ENCODE data around the gene BCS1L. TPM values are rescaled to one million over a fixed set of nuclear protein-coding genes. Genes with fewer than 3 reads are reported as not detected.

Gene BCS1L
- total RNA-seq, 1 experiment from 2014 or later = 39.1 TPM

DNA sequence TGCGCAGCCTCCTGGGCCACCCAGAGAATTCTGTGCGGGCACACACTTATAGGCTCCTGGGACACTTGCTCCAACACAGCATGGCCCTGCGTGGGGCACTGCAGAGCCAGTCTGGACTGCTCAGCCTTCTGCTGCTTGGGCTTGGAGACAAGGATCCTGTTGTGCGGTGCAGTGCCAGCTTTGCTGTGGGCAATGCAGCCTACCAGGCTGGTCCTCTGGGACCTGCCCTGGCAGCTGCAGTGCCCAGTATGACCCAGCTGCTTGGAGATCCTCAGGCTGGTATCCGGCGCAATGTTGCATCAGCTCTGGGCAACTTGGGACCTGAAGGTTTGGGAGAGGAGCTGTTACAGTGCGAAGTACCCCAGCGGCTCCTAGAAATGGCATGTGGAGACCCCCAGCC lies 39.4 kb downstream of the BCS1L start:
- no peak overlapping the region for H3K18ac ChIP-seq (ENCODE audit: insufficient read length, low read depth, low read length)
- no peaks in the 10 kb centered on the region for H3K27me3 ChIP-seq (ENCODE audit: insufficient read depth, low read length)
- H3K79me1 ChIP-seq (ENCODE audit: insufficient read depth, low read depth, low read length, poor library complexity, severe bottlenecking) = no peaks in the 10 kb centered on the region
- no peak overlapping the region for H2BK20ac ChIP-seq (ENCODE audit: low read depth, low read length, poor library complexity, severe bottlenecking)
- no peak overlapping the region for H2BK5ac ChIP-seq (ENCODE audit: insufficient read length, low read length)
- H3K4me1 ChIP-seq (ENCODE audit: insufficient read depth, low read length) = no peaks in the 10 kb centered on the region
- no peaks in the 10 kb centered on the region for H3K23me2 ChIP-seq (ENCODE audit: insufficient read length, low read depth, low read length, poor library complexity, severe bottlenecking)
- TF ChIP-seq, protein P1, sequence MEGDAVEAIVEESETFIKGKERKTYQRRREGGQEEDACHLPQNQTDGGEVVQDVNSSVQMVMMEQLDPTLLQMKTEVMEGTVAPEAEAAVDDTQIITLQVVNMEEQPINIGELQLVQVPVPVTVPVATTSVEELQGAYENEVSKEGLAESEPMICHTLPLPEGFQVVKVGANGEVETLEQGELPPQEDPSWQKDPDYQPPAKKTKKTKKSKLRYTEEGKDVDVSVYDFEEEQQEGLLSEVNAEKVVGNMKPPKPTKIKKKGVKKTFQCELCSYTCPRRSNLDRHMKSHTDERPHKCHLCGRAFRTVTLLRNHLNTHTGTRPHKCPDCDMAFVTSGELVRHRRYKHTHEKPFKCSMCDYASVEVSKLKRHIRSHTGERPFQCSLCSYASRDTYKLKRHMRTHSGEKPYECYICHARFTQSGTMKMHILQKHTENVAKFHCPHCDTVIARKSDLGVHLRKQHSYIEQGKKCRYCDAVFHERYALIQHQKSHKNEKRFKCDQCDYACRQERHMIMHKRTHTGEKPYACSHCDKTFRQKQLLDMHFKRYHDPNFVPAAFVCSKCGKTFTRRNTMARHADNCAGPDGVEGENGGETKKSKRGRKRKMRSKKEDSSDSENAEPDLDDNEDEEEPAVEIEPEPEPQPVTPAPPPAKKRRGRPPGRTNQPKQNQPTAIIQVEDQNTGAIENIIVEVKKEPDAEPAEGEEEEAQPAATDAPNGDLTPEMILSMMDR (conservative IDR thresholded peaks at IDR 0.05) = no peak
- H3K14ac ChIP-seq (ENCODE audit: insufficient read depth, low read length) = no peak overlapping the region
- H3K4me2 ChIP-seq (ENCODE audit: insufficient read depth, insufficient read length, low read length) = no peak overlapping the region
- Mint-ChIP-seq H3K4me3 (no peak overlapping the region), H3K27me3 (ENCODE audit: low read depth) (no peaks in the 10 kb centered on the region), H3K36me3 (ENCODE audit: insufficient read depth in 1 of 3, low read depth in 3 of 3) (peaks cover 4 to 44% (median 35%) of the 10 kb centered on the region in 3 experiments; a peak in 6 of 7 replicates), H3K27ac (peak overlapping the region in 1 of 3 experiments; percentile 81; a peak in 1 of 7 replicates), H3K9me3 (no peaks in the 10 kb centered on the region), H3K4me1 (peaks cover 7 to 8% of the 10 kb centered on the region in 2 experiments)
- H3K23ac ChIP-seq (ENCODE audit: insufficient read length, low read depth, low read length) = no peak overlapping the region
- no peaks in the 10 kb centered on the region for H3K9me3 ChIP-seq (ENCODE audit: control insufficient read depth, low read depth, low read length)
- no peak overlapping the region for H3K56ac ChIP-seq (ENCODE audit: insufficient read length, low read depth, low read length)
- H3T11ph ChIP-seq (ENCODE audit: low read length) = no peak overlapping the region
- H2AK5ac ChIP-seq (ENCODE audit: insufficient read length, low read length) = no peak overlapping the region
- no peak overlapping the region for H2BK12ac ChIP-seq (ENCODE audit: insufficient read length, low read depth, low read length)
- no peak overlapping the region for H2BK120ac ChIP-seq (ENCODE audit: low read depth, low read length, poor library complexity, severe bottlenecking)
- no peak overlapping the region for H3K27ac ChIP-seq (ENCODE audit: insufficient read length, low read depth, low read length)
- H2BK15ac ChIP-seq (ENCODE audit: low read depth, low read length) = no peak overlapping the region
- H4K20me1 ChIP-seq (ENCODE audit: control insufficient read depth, insufficient read depth, insufficient read length) = no peaks in the 10 kb centered on the region
- H3K9ac ChIP-seq (ENCODE audit: extremely low read depth, insufficient read length, low read length) = no peak overlapping the region
- no peak for DNase-seq
- no peak overlapping the region for H4K91ac ChIP-seq (ENCODE audit: insufficient read length, low read depth, low read length)
- H4K8ac ChIP-seq (replicated peaks; ENCODE audit: insufficient read length, low read depth, low read length) = no peak overlapping the region
- H3K79me2 ChIP-seq (ENCODE audit: insufficient read depth, low read length) = no peaks in the 10 kb centered on the region
- H2AFZ ChIP-seq (ENCODE audit: low read length) = no peak overlapping the region
- H3K4ac ChIP-seq (ENCODE audit: low read depth, low read length) = no peak overlapping the region
- no peak overlapping the region for H4K5ac ChIP-seq (ENCODE audit: insufficient read length, low read depth, low read length)
- WGBS (ENCODE audit: extremely low coverage, insufficient read length, low lambda C conversion rate) = no CpG with 5 or more reads among the region's 8 CpGs
